Natural killer cell (primary cell): ENCODE results near the gene PLEKHH1. TPM values are rescaled to one million over a fixed set of nuclear protein-coding genes. Genes with fewer than 3 reads are reported as not detected.
A peak's percentile ranks its signal among the peaks of the same experiment; 100 is the strongest.

ENCODE experiments used
- ATAC-seq, 3 donors: fragments of 150-1000 bp in 2 of 3; fragments of 200-7000 bp in 1 of 3; cut with Tn5 transposase; 1 replicate in 1 of 3; 2 replicates in 2 of 3; pipeline ENCODE4 v1.10.0; 2021; ENCODE audit warnings: mild to moderate bottlenecking in 2 of 3, moderate library complexity in 2 of 3
- DNase-seq, 2 donors: peaks; one replicate each; pipeline versions ENCODE4 v3.0.0 to v3.0.0-alpha.2; 2013 to 2021; ENCODE audit warnings: mixed read lengths in 1 of 2
- H3K27ac ChIP-seq: one replicate; pipeline ENCODE4 v1.5.1; 2013; ENCODE audit warnings: mild to moderate bottlenecking, low read length
- H3K27me3 ChIP-seq: one replicate; pipeline ENCODE4 v1.6.1; 2013; ENCODE audit warnings: low read length; ENCODE audit not compliant: control insufficient read depth, insufficient read depth
- H3K36me3 ChIP-seq: one replicate; pipeline ENCODE4 v1.6.1; 2013; ENCODE audit warnings: low read length; ENCODE audit not compliant: control insufficient read depth, insufficient read depth
- H3K4me1 ChIP-seq: one replicate; pipeline ENCODE4 v1.6.1; 2013; ENCODE audit warnings: low read length; ENCODE audit not compliant: control insufficient read depth, insufficient read depth
- H3K4me3 ChIP-seq: one replicate; pipeline ENCODE4 v1.5.1; 2013; ENCODE audit warnings: low read length
- H3K9me3 ChIP-seq: one replicate; pipeline ENCODE4 v1.6.1; 2013; ENCODE audit warnings: low read length; ENCODE audit not compliant: control insufficient read depth, insufficient read depth
- H3K27ac Mint-ChIP-seq, 2 donors: one replicate each; pipeline ENCODE4 v1.8.0; 2022; ENCODE audit warnings: mild to moderate bottlenecking in 2 of 2, mixed read lengths in 2 of 2, moderate library complexity in 1 of 2
- H3K27me3 Mint-ChIP-seq, 2 donors: one replicate each; pipeline ENCODE4 v1.8.0; 2022; ENCODE audit warnings: low read depth in 2 of 2, mixed read lengths in 2 of 2
- H3K36me3 Mint-ChIP-seq: one replicate; pipeline ENCODE4 v1.8.0; 2022; ENCODE audit warnings: mixed read lengths
- H3K4me1 Mint-ChIP-seq, 2 donors: one replicate each; pipeline ENCODE4 v1.8.0; 2022; ENCODE audit warnings: mixed read lengths in 2 of 2
- H3K4me3 Mint-ChIP-seq: one replicate; pipeline ENCODE4 v1.8.0; 2022; ENCODE audit warnings: mild to moderate bottlenecking, moderate library complexity, mixed read lengths
- H3K9me3 Mint-ChIP-seq, 2 donors: one replicate each; pipeline ENCODE4 v1.8.0; 2022; ENCODE audit warnings: mixed read lengths in 2 of 2
- CTCF ChIP-seq: fragments of 200-600 bp; IDR thresholded peaks from one replicate; pipeline ENCODE4 v1.8.0; 2022; ENCODE audit warnings: antibody characterized with exemption
- WGBS: methylation state at CpG from one replicate; pipeline ENCODE4 v1.1.7; 2013; ENCODE audit warnings: missing lambda C conversion rate; ENCODE audit not compliant: insufficient coverage; 5-methylcytosine and 5-hydroxymethylcytosine counted together
- intact Hi-C: fragments of 100-400 bp; cut with micrococcal nuclease; formaldehyde crosslinking; loops from one replicate; pipeline ENCODE4 v1.14.2; 2022
- total RNA-seq, 4 donors: library from RNA; stranded (reverse); fragments of 120-200 nt in 1 of 4; gene quantifications; one replicate each; pipeline versions ENCODE4 v1.2.3 to v1.2.4, GENCODE V29; 2013 to 2022

The PLEKHH1 gene
- total RNA-seq, 3 donors from 2014 or later (not counting 1 experiment from before 2014, with no cell fraction given): not detected

- H3K27ac Mint-ChIP-seq: peak overlapping the region; percentile 79 to 95
- intact Hi-C loops: loop anchor here (1.0 kb wide), 1 partner anchor 26 kb away; the partner anchor contains the start of gene TMEM229B
- no peaks in the 10 kb centered on the region for H3K36me3 Mint-ChIP-seq
- DNase-seq (peak in 1 of 2 donors; percentile 14), ATAC-seq (peak in 1 of 3 donors; percentile 2)
- H3K4me1 Mint-ChIP-seq: peaks cover 25 to 34% of the 10 kb centered on the region in 2 donors
- Histone ChIP-seq H3K27me3 (no peaks in the 10 kb centered on the region), H3K4me3 (peak overlapping the region; percentile 60), H3K4me1 (peaks cover 24% of the 10 kb centered on the region), H3K9me3 (no peaks in the 10 kb centered on the region), H3K27ac (peak overlapping the region; percentile 68), H3K36me3 (no peaks in the 10 kb centered on the region)
- peak overlapping the region; percentile 93 for H3K4me3 Mint-ChIP-seq
- no peak for TF ChIP-seq CTCF
- no peaks in the 10 kb centered on the region for H3K9me3 Mint-ChIP-seq
- peaks cover 6 to 7% of the 10 kb centered on the region in 2 donors for H3K27me3 Mint-ChIP-seq
- 78% methylated on average over 9 of the region's 9 CpGs for WGBS
These were observed 18.9 kb upstream of the PLEKHH1 start for GRCh38 chr14:67514203-67514607.

- intact Hi-C loops: loop anchor here (1.0 kb wide), 1 partner anchor 27 kb away; the partner anchor contains the start of gene TMEM229B
- no peaks in the 10 kb centered on the region for H3K9me3 Mint-ChIP-seq
- TF ChIP-seq CTCF: no peak
- H3K27me3 Mint-ChIP-seq: peaks cover 7% of the 10 kb centered on the region in 2 donors
- H3K9me3 ChIP-seq: no peaks in the 10 kb centered on the region
- DNase-seq: peak; percentile 43 to 71
- H3K4me1 ChIP-seq: peaks cover 24% of the 10 kb centered on the region
- H3K36me3 ChIP-seq: no peaks in the 10 kb centered on the region
- no peaks in the 10 kb centered on the region for H3K36me3 Mint-ChIP-seq
- ATAC-seq: peak; percentile 66 to 69 (median 66)
- H3K4me3 Mint-ChIP-seq: peak overlapping the region; percentile 93
- H3K4me1 Mint-ChIP-seq: peaks cover 25 to 34% of the 10 kb centered on the region in 2 donors
- WGBS: under 1% methylated on average over 75 of the region's 75 CpGs
- peak overlapping the region; percentile 68 for H3K27ac ChIP-seq
- H3K27me3 ChIP-seq: no peaks in the 10 kb centered on the region
- H3K4me3 ChIP-seq: peak overlapping the region; percentile 60
- peak overlapping the region; percentile 79 to 95 for H3K27ac Mint-ChIP-seq
These were observed 18.3 kb upstream of the PLEKHH1 start for GRCh38 chr14:67514650-67515385.

DNA sequence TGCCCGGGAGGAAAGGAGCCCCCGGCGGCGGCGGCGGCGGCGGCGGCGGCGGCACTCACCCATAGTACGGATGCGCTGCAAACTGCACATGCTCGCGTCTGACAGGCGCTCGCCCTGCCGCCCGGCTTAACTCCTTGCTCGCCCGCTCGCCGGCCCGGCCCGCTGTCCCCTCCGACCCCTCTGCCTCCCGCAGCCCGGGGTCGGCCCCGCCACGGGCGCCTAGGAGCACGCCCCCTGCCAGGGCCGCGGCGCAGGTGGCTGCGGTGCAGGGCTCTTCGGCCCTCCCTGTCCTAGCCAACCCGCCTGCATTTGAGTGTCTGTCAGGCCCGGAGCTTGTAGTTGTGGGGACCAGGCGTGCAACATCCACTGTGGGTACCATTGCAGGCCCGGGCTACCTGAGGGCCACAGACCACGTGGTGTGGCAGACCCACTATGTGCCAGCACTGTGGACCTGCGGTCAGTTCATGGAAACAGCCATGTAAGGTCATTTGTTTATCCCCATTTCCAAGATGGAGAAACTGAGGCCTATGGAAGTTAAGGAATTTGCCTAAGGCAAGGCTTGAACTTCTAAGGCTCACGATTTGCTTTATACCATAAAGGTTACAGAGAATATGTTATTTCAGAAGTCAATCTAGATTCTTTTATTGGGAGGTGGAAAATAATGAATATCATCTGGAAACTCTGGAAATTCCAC, 17.6 kb upstream of the PLEKHH1 start:
- H3K4me3 ChIP-seq: peak overlapping the region; percentile 33
- intact Hi-C loops: no loop called here
- peak overlapping the region; percentile 60 to 95 for H3K27ac Mint-ChIP-seq
- no peaks in the 10 kb centered on the region for H3K36me3 Mint-ChIP-seq
- H3K27me3 Mint-ChIP-seq: peaks cover 7 to 12% of the 10 kb centered on the region in 2 donors
- H3K4me3 Mint-ChIP-seq: peak overlapping the region; percentile 81
- H3K9me3 Mint-ChIP-seq: no peaks in the 10 kb centered on the region
- ATAC-seq (peak; percentile 67 to 76 (median 72)), DNase-seq (no peak)
- H3K36me3 ChIP-seq: no peaks in the 10 kb centered on the region
- no peaks in the 10 kb centered on the region for H3K9me3 ChIP-seq
- H3K27me3 ChIP-seq: no peaks in the 10 kb centered on the region
- H3K4me1 Mint-ChIP-seq: peaks cover 25 to 30% of the 10 kb centered on the region in 2 donors
- WGBS: 6% methylated on average over 45 of the region's 45 CpGs
- H3K27ac ChIP-seq: peak overlapping the region; percentile 62
- peaks cover 24% of the 10 kb centered on the region for H3K4me1 ChIP-seq
- TF ChIP-seq CTCF: no peak
